Occipital lobe (tissue), 2 donors: Measurements from ENCODE around the gene C4orf50. TPM values are rescaled to one million over a fixed set of nuclear protein-coding genes. Genes with fewer than 3 reads are reported as not detected.
"Not testable (repeated sequence)": the region's sequence is repeated elsewhere in the genome, so short reads cannot be mapped to it uniquely, and the experiment has no call there.

Source experiments
- DNase-seq: peaks from one replicate; lab custom pipeline; 2025; lab: John Stamatoyannopoulos, UW
- total RNA-seq: library from RNA; depleted of rRNA; stranded (reverse); fragments of >200 nt; gene quantifications from one replicate; pipeline ENCODE4 v1.2.3, GENCODE V29; 2014

Gene C4orf50
- total RNA-seq, 1 donor from 2014 or later: 17.0 TPM

DNA sequence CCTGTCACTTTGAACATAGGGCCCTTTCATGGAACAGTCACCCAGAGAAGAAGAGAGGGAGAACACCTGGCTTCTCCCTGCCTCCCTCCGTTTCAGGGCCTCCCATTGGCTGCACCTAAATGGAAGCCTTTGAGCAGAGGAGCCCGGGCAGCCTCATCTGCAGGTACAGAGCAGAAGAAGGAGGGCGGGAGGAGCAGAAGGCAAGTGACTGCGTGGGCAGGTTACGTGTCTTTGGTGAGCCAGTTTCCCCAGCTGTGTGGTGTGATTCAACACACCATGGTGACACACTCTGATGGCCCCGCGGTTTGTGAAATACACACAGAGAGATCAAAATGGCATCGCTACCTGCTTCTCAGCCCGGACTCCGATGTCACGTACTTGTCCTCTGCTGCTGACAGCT, 431 bp downstream of the C4orf50 start:
- DNase-seq: no peak

DNA sequence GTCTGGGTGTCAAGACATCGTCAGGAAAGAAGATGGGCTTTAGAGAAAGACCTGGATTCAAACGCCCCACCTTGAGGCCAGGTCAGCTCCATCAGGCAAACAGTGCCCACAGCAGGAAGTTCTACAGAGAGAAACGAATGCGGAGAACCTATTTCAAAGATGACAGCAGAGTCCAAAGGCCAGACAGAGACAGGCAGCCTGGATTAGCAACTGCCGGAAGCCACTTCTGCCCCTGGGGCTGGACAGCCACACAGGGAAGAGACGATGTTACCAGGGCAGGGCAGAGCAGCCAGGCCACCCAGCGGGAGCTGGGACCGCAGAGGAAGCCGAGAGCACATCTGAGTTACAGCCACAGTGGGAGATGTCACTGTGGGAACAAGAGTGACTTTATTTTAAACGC, 1.2 kb downstream of the C4orf50 start:
- DNase-seq: no peak

DNA sequence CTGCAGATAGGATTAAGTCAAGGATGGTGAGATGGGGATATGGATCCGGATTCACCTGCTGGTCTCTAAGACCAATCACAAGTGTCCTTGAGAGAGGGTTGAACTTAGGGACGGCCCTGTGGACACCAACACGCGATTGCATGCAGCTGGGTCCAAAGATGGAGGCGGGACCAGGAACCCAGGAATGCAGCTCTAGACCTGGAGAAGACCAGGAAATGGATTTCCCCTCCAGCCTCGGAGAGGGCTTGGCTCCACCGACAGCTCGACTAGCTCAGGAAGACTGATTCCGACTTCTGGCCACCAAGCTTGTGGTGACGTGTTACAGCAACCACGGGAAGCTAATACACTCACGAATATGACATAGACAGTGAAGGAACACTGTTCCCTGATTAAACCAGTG, 4.7 kb downstream of the C4orf50 start:
- no peak for DNase-seq

DNA sequence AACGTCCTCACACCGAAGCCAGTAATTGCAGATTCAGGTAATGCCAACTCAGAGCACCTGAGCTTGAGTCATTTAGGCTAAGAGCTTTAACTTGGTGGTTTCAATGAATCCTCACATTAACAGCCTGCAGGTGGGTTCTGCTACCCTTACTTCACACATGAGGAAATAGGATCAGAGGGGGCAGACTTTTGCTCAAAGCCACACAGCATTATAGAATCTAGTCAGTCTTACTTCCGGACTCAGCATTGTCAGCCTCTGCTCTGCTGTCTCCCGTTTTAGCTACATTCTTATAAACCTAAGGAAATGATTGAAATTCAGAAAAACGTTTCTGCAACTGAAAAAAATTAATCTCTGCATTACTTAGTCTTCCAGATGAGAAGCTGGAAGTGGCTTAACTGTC, 6.0 kb downstream of the C4orf50 start:
- no peak for DNase-seq

DNA sequence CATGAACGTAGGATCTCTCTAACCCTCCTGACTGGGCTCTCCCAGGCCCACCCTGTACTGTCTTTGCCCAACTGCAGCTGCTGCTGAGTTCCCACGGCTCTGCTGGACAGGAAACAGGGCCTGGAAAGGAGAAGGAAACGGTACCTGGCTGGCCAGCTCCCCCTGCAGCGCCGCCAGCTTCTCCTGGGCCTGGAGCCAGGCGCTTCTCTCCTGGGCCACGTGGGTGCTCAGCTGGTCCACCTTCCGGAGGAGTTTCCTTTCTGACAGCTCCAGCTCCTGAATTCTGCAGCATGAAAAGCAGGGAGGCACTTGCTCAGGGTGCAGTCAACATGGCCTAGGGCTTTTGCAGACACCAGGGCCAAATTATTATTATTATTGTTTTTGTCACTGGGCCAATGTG, 6.5 kb downstream of the C4orf50 start:
- DNase-seq: peak; percentile 67

DNA sequence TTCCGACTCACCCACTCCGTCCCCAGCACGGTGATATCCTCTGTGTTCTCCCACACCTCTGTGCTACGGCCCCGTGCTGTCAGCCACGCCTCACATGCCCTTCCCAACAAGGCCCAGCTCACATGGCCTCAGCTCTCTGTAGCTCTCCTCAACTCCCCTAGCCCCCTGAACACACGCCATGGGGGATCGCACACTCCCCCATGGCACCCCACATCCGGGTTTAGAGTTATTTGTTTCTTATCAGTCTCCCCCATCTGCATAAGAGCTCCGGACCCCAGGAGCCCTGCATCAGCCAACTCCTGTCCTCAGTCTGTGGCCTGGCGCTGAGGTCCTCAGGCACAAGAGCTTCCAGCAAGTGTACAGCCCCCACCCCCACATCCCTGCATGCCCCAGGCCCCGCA, 7.0 kb downstream of the C4orf50 start:
- no peak for DNase-seq

DNA sequence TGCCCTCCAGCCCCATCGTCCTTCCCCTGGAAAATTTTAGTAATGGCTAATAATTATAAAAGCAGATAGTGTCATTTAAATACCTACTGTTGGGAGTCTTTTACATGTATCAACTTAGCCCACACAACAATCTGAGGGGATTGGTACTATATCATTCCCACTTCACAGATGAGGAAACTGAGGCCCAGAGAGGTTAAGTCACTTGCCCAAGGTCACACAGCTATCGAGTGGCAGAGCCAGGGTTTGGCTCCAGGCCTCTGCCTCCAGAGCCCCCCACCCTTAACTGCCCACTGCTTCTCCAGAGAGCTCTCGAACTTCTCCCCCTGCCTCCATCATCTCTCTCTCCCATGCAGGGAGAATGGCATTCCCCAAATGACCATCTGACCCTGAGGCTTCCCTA, 7.4 kb downstream of the C4orf50 start:
- no peak for DNase-seq

DNA sequence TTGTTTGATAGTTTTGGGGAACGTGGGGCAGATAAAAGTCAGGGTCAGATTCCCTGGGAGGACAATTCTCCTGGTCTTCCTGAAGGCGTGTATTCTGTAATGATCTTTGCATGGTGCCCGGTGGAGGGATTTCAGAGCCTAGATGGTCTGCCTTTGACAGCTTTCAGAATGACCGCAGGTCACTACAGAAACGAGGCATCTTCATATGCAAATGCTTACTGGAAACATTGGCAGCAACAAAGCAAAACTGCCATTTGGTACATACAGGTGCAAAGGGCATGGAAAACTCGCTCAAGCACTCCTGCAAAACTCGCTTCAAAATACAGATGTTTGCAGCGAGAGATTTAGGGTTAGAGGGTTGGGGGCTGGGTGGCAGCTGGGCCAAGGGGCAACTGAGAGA, 8.8 kb downstream of the C4orf50 start:
- DNase-seq: no peak

DNA sequence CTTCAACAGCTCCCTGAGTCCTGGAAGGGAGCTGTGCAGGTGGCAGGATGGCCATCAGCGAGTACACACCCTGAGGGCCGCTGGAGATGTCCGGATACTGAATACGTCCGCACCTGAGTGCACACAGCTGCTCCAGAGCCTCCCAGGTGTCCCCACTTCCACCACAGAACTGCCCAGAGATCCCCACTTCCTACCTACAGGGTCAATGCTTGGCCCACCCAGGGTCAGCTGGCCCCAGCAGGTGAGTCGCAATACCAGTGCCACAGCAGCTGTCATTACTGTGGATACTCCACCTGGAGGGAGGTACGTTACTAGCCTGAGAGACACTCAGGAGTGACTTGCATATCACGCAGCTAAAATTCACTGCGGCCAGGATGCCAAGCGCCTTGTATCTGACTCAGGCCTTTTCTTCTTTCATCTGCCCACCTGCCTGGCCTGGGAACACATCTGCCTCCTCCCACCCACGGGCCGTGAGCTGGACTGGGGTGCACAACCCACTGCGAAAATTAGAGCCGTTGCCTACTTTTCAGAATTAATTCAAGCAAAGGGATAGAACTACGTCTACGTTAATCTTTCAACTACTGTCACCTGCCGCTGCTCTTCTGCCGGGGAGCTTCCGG, 9.4 kb downstream of the C4orf50 start:
- DNase-seq: no peak

DNA sequence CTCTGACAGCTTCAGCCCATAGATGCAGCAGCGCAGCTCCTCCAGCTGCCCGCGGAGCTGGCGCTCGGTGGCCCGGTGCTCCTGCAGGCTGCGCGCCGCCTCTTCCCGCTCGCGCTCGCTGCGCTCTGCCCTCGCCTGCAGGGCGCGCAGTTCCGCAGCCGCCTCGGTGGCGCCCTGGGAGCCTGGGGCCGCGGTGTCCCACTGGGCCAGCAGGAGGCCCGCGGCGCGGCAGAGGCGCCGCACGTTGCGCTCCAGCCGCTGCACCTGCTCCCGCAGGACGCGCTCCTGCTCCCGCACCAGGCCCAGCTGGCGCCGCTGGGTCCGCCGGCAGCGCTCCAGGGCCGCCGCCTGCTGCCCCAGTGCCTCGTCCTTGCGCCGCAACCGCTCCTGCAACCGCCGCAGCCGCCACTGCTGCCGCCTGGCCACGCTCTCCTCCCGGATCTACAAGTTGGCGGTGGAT, 10.1 kb downstream of the C4orf50 start:
- no peak for DNase-seq

DNA sequence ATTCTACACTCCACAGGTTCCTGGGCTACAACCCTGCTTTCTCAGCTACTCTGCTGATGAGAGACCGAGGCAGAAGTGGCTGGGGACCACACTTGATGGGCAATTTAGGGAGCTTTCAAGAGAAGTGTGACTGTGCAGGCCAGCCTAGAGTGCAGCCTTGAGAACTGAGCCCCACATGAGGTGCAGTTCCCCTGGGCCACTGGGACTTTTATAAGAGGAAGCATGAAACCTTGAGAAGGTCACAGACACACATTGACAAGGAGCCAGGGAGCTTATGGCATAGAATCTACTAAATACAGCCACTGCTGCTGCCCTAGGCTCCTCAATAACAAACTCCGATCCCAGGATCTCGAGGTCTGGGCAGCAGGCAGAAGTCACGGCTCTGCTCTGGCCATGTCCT, 13.1 kb downstream of the C4orf50 start:
- DNase-seq: no peak

DNA sequence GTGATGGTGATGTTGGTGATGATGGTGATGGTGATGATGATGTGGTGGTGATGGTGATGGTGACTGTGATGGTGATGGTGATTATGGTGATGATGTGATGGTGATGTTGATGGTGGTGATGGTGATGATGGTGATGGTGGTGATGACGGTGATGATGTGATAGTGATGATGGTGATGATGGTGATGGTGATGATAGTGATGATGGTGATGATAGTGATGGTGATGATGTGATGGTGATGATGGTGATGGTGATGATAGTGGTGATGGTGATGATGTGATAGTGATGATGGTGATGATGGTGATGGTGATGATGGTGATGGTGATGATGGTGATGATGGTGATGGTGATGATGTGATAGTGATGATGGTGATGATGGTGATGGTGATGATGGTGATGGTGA, 14.7 kb downstream of the C4orf50 start:
- DNase-seq: not testable (repeated sequence)

DNA sequence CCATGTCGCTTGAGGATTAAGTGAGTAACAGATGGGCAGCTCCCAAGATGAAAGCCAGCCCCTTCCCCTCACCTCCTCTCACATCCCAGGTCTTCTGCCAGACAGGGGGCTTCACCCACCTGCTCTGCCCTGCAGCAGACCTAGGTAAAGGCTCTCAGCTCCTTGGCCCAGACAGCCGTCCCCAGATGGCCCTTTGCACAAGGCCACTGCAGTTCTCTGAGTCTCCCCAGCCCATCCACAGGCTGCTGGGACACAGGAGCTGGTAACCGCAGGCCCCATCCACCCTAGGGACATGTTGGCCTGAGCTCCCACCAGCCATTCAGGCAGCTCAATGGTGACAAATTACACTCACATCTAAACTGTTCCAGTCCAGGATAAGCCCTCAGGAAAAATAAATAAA, 15.3 kb downstream of the C4orf50 start:
- DNase-seq: no peak

DNA sequence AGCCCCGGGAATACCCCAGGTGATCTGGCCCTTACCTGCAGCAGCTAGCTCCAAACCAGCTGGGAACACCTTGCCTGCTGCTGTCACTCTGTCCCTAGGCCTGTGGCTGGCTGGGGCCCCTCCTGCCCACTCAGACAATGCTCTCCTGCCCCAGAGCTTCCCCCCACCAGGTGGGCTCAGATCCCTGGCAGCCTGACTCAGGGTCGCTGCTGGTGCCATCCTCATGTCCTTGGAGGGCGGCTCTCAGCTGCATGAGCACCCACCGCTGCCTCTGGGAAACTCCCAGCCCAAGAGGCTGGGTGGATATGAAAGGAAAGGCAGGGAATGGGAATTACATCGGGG, 15.8 kb downstream of the C4orf50 start:
- no peak for DNase-seq

DNA sequence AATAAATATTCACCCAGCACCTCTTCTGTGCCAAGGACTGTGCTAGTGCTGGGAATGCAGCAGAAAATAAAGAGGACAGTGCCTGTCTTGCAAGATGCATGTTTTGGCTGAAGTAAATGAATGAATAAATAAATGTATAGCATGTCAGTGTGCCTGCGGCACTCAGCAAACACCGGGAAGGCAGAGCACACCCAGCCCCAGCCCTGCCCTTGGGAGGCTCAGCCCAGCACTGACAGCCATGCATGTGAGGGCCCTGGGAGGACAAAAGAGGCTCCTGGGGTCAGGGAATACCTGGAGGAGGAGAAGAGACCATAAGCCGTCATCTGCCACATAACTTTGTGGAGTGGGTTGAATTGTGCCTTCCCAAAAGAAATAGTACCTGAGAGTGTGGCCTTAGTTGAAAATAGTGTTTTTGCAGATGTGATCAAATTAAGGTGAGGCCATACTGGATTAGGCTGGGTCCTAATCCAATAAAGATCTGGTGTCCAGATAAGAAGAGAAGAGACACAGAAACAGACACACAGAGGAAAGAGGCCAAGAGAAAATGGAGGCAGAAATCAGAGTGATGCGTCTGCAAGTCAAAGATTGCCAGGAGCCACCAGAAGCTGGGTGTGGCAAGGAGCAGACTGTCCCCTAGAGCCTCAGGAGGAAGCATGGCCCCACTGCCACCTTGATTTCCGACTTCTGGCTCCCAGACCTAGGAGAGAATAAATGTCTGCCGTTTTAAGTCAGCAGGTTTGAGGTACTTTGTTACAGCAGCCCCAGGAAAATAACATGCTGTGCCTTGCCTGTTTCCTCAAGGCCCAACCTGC, 16.3 kb downstream of the C4orf50 start:
- no peak for DNase-seq

DNA sequence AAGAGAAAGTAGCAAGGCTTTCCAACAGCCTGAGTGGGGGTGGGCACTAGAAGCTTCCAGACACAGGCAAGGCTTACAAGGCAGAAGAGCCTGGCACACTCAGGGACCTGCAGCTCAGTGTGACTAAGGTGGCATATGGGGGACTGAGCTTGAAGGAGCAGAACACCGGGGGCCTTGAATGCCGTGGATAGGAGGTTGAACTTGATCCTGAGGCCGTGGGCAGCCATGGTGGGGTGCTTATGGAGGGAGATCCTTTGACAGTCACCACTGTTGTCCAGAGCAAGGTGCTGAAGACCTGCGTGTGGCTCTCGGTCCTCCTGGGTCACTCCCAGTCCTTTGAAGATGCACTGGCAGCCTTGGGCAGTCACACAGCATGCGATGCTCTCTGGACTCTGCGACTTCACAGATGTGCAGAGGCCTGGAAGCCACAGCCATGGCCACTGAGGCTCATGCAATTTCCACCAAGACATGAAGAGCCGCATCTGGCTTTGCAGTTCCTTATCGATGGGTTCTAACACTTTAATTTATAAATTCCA, 18.3 kb downstream of the C4orf50 start:
- no peak for DNase-seq

DNA sequence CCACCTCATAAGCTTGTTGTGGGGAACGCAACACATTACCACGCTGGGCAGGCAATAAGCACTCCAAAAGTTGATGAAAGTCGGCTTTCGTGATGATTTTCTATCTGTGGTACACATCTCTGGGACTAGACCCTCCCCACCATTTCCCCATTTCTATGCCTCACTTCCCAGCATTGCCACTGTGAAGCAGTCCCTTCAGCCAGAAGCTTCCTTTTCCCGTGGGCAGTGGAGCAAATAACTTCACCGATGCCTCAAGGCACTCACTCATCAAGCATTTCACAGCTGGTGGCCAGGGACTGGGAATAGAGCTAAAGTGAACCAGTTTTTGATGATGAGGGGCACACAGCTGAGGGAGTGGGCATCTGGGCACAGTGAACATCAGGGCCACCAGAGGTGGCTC, 18.9 kb downstream of the C4orf50 start:
- DNase-seq: no peak

DNA sequence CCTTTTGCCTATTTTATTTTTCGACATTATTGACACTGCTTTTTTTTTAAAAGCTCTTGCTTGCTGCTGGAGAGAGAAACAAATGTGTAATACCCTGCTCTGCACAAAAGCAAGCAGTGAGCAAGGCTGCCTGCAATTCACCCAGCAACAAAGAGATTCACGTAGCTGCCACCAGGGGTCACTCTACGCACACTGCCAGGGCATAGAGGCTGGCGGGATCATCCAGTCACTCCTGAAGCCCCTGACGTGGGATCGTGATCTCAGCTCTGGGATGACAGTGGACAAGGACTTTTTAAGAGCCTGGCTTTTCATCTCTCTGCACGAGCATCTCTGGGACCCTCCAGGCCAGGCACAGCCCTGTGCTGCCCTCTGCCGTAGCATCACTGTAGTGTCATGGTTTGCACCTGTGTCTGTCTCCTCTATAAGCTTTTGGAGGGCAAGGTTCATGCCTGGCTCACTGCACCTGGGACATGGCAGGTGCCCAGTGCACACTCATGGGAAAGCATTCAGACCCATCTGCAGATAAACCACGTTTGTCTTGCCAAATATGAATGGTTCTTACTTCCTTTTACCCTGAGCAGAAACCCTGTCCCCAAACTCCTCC, 19.8 kb downstream of the C4orf50 start:
- peak; percentile 42 for DNase-seq

DNA sequence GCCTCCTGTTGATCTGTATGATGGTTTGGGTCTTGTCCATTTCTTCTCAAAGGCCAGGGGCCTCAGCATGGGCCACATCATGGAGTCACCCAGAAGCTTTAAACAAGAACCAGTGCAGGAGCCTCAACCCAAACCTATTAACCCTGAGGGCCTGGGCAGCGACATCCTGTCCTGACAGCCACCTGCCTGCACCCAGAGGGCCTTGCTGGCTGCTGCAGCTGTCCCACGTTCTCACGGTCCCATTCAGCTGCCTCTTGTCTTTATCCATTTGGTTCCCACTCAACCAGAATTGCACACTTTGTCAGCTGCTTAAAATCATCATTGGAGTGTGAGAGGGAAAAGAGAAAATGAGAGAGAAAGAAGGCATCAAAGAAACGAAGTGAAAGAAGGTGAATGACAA, 21.6 kb downstream of the C4orf50 start:
- no peak for DNase-seq

DNA sequence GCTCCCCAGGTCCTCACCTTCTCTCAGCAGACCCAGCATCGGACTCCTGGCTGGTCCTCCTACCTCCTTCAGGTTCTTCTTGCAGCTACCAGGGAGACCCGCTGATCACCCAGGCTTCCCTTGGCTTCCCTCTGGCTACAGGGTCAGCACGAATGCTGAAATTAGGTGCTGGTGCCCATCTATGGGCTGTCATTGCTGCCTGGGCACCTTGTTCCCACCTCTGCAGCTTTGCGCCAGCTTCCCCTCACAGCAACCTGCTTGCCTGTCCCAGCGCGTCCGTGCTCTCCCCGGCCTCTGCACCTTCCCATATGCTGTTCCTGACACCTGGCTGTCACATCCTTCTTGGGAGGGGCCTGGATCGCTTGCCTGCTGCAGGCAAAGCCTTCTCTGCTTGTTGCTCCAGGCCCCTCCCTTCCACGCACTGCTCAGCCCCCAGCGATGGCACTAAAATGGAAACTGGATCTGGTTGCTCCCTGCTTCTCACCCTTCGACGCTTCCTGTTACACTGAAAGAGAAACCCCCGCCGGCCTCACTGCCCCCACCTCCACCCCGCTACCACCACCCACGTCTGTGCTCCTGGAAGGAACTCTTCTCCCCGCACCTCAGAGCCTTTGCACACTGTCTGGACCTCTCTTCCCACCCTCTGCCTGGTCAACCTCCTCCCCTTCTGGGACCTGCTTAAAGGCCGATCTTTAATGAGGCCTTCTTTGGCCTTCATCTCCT, 22.2 kb downstream of the C4orf50 start:
- DNase-seq: no peak

DNA sequence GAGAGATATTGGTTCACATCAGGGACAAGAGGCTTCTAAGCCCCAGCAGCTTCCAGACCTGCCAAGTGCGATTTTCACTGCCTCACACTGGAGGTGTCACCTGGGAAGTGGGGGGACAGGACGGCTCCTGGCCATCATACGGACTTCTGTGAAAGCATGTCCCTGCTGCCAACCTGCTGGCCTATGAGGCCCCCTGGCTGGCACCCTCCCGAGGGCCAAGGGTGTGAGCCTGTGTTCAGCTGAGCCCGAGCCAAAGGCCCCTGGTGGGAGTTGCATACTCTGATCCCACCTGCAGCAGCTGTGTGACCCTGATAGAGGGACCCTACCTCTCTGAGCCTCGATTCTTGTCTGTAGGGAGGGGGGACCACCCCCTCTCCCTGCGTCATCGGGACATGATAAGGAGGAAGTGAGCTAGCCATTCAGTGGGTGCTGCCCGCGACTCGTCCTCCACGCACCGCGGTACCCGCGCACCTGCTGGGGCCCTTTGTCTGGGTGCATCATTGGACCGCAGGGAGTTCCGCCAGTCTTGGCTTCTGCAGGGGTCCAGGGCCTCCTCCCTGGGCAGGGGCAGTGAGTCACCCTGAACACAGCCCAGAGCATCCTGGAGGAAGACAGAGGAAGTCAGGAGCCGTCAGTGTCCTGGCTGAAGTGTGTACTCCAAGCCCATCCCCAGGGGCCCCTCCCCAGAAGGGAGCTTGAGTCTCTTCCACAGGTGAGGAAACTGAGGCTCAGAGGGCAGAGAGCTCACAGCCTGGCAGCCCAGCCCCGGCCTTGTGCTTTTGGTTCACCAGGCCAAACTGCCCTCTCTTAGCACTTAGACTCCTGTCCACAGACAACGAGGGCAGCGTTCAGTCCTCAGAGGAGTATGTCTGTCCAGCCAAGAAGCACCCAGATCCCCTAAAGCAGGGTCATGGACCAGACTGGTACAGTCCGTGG, 24.1 kb downstream of the C4orf50 start:
- DNase-seq: no peak
